GM12878 (cell line): Measurements from ENCODE around the gene SLC39A1. TPM values are rescaled to one million over a fixed set of nuclear protein-coding genes. Genes with fewer than 3 reads are reported as not detected.

ENCODE experiments used
- ASH2L ChIP-seq: fragments of 300-600, 200-600 bp; sonication (generic); IDR thresholded peaks from 2 replicates; pipeline ENCODE4 v1.6.1; 2017; ENCODE audit warnings: low read depth, mild to moderate bottlenecking, borderline replicate concordance
- EGR1 ChIP-seq, 2 experiments: IDR thresholded peaks; 1 replicate in 1 of 2; 2 replicates in 1 of 2; pipeline ENCODE4 v1.6.1; 2011 to 2012; ENCODE audit warnings: low read depth in 2 of 2, low read length in 2 of 2, borderline replicate concordance in 1 of 2, mild to moderate bottlenecking in 1 of 2, moderate library complexity in 1 of 2
- FOXK2 ChIP-seq: fragments of 450-650 bp; IDR thresholded peaks from 2 replicates; pipeline ENCODE4 v1.6.1; 2017; ENCODE audit warnings: mild to moderate bottlenecking, moderate library complexity
- NKRF ChIP-seq: fragments of 450-650 bp; conservative IDR thresholded peaks from 2 replicates; pipeline ENCODE4 v1.6.1; 2017; ENCODE audit warnings: mild to moderate bottlenecking, moderate library complexity
- RAD21 ChIP-seq: IDR thresholded peaks from 2 replicates; pipeline ENCODE4 v1.6.1; 2011; ENCODE audit warnings: mild to moderate bottlenecking, low read depth, low read length, moderate library complexity; ENCODE audit not compliant: insufficient read depth
- STAT1 ChIP-seq: fragments of 450-650 bp; conservative IDR thresholded peaks from 2 replicates; pipeline ENCODE4 v1.6.1; 2014; ENCODE audit warnings: antibody characterized with exemption, mild to moderate bottlenecking
- ZNF592 ChIP-seq: fragments of 450-650 bp; IDR thresholded peaks from 2 replicates; pipeline ENCODE4 v1.6.1; 2017; ENCODE audit warnings: mild to moderate bottlenecking, moderate library complexity
- polyA plus RNA-seq, 11 experiments: library from polyadenylated mRNA; depleted of rRNA in 4 of 11; unstranded in 6 of 11; stranded (reverse) in 5 of 11; fragments of >200 nt; fragmentation: Nextera tagmentation in 4 of 11; fragmentation: Illumina TruSeq in 1 of 11; extraction: Ambion mirVana in 4 of 11; extraction: Trizol in 1 of 11; gene quantifications; 1 replicate in 1 of 11; 2 replicates in 10 of 11; pipeline versions ENCODE4 v1.2.1 to v1.2.3, GENCODE V29; 2011 to 2016; ENCODE audit warnings: inconsistent platforms in 2 of 11, missing spikeins in 2 of 11, low read depth in 1 of 11
- total RNA-seq, 4 experiments: library from RNA; depleted of rRNA in 3 of 4; stranded (reverse); fragments of >200 nt in 3 of 4; fragmentation: Illumina TruSeq in 1 of 4; extraction: Trizol in 1 of 4; gene quantifications; 2 replicates each; pipeline versions ENCODE4 v1.2.1 to v1.2.3, GENCODE V29; 2013 to 2021

The SLC39A1 gene
- total and polyA plus RNA-seq, 10 of the 15 experiments (the other 5 are each of a cell fraction or from before 2014, with no cell fraction given), result 8.8 to 98.6 (median 72.4) TPM

- TF ChIP-seq NKRF (no peak), EGR1 (IDR thresholded peaks at IDR 0.05; ENCODE audit: borderline replicate concordance in 1 of 2, low read depth in 2 of 2, low read length in 2 of 2) (no peak), FOXK2 (no peak), RAD21 (no peak), ASH2L (no peak), ZNF592 (no peak), STAT1 (no peak)
- TF ChIP-seq, all 136 proteins: peak for 6
Observed at GRCh38 chr1:153944005-153944826, 19.1 kb downstream of the SLC39A1 start (continued).
